Inferior parietal cortex (tissue), 1 donor: Measurements from ENCODE around the gene UPK1B.

Source experiments
- DNase-seq: peaks from one replicate; pipeline ENCODE4 v3.0.0-alpha.2; 2016; ENCODE audit errors: extremely low spot score

UPK1B gene

GRCh38 chr3:119176778-119177177 lies 3.4 kb downstream of the UPK1B start:
- no peak for DNase-seq

DNA sequence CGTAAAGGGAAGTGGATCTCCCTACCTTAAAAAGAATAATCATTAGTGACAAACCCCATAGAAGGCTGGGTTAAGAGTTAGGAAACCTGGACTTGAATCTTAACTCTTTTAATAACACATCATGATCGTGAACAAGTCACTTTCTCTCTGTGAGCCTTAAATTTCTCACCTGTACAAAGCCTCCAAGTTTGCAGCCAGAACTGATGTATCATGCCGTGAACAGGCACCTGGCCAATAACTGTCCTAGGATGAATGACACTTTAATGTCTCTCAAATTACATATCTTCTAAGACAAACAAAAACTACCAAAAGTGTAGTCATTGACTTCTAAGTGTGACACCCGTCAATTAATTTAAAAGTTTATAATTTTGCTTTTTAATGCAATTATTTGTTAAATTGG lies 3.9 kb downstream of the UPK1B start:
- no peak for DNase-seq

DNA sequence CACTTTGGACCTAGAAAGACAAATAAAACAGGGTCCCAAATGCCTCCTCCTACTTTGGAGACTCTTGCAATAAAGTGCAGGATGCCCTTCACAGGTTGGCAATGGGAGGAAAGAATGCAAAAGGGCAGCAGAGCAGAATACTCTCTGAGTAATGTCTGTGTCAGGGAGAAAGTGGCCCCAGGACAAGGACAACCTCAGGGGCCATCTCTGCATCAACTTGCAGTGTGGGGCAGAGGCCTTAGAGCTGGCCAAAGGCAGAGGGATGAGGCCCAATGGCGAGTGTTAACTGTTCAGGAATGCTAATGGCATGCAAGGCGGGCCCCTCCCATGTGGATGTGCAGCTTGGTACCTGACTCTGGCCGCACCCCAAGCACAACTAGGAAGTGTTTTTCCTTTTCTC lies 8.4 kb downstream of the UPK1B start:
- no peak for DNase-seq

DNA sequence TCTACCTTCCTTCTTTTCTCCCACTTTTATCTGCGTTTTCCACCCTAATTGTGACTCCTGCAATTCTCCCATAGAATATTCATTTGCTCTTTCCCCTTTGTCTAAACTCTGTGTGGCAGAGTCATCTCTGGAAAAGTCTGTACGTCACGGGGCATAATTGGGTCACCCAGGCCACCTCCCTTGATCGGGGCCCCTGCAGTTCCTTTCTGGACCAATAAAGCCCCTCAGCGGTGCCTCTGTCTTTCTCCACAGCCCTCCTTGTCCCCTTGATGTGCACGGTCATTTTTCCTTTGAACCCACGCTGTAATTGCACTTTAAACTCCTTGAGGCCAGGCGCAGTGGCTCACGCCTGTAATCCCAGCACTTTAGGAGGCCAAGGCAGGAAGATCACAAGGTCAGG lies 10.7 kb downstream of the UPK1B start:
- no peak for DNase-seq

DNA sequence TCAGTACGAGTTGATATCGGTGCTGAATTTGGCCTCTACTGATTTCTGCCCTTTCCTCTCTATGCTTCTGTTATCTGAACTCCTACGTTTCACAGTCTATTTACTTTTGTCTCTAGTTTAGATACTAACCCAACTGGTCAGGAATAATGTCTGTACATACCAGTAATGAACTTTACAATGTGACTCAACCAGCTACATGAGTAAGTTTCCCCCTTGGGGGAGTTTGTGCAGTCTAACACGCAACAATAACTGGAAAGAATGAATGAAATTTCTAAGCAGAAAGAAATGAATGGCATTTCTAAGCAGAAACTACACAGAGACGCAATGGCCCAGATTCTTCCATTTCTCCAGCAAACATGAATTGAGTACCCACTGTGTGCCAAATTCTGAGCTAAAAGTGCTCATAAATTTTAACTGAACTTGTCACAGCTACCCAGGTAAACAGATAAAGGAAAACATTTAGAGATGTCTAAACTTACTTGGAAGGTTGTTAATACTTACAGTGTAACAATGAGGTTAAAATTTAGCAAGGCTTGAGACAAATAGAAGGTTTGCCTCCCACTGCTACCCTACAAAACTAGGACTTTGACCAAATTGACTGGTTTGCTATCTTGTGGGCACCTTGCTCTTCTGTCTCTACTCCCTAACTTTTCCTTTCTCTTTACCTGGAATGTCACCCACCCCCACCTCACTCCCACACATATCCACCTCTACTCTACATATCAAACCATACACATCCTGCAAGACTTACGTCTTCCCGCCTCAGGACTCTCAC lies 11.6 kb downstream of the UPK1B start:
- no peak for DNase-seq

DNA sequence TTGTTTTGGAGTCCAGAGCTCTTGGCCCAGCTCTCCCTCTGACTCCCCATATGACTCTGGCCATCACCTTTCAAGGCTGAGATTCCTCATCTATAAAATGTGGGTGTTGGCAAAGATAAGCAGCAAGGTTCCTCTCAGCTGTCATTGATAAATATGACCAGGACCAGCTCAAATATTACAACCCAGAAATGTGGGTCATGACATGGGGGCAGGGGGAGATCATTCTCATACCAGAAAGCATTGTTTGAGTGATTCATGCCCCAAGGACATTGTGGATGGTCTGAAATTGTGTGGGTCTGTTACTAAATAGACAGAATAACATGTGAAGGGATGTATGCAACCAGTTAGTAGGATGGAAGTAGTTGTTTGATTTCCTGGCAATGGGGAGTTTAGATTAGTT lies 13.9 kb downstream of the UPK1B start:
- no peak for DNase-seq

GRCh38 chr3:119191800-119192199 lies 18.4 kb downstream of the UPK1B start:
- DNase-seq, result no peak

DNA sequence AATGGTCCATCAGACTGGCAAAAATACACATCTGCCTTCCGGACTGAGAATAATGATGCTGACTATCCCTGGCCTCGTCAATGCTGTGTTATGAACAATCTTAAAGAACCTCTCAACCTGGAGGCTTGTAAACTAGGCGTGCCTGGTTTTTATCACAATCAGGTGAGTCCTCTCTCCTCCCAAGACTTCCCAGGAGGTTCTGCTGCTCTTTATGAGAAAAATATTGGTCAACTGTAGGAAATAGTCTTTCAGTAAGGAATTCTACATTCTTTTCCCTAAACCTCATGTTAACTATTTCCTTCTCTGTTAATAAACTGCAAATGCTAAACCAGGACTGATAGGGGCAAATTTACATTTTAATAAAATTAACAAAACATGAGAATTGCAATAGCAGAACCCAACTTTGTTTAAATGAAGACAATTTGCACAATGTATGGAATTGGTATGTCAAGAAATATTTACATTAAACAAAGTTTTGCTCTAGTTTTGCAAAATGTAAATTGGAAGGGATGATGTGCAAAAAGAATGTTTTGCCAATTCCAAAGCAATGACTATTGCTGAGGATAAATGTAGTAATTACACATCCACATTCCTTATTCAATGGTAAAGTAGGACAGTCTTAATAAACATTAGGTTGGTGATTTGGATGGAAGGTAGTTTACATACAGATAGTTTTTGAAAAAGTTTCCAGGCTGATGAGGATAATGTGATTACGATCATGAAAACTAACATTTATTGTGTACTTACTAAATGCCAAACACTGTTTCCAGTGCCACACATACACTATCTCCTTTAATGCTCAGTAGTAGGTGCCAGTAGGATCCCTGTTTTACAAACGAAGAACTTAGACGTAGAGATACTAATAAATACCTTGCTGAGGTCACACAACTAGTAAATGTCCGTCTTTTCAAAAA lies 21.1 kb downstream of the UPK1B start:
- no peak for DNase-seq

- no peak for DNase-seq
These were observed 21.7 kb downstream of the UPK1B start for GRCh38 chr3:119195151-119195476.

- no peak for DNase-seq
These were observed 22.5 kb downstream of the UPK1B start for GRCh38 chr3:119195911-119196310.

DNA sequence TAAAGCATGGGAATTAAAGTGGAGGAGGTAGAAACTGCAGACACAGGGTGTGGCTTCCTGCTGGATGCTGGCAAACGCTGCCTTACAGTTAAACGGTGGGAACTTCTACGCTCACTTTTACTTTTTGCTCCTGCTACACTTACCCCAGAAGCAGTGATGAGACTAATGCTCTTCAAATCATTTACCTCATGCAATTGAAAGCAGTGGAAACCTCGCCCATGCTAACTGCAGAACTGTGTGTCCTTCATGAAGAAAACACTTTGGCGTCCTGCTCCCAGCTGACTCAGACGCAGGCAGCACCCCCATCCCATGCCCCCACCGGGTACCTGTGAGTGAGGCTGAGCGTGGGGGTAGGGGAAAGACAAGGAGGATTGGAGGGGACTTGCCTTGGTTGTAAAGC lies 31.8 kb downstream of the UPK1B start:
- DNase-seq, result no peak

GRCh38 chr3:119205685-119206084 lies 32.3 kb downstream of the UPK1B start:
- DNase-seq, result no peak

DNA sequence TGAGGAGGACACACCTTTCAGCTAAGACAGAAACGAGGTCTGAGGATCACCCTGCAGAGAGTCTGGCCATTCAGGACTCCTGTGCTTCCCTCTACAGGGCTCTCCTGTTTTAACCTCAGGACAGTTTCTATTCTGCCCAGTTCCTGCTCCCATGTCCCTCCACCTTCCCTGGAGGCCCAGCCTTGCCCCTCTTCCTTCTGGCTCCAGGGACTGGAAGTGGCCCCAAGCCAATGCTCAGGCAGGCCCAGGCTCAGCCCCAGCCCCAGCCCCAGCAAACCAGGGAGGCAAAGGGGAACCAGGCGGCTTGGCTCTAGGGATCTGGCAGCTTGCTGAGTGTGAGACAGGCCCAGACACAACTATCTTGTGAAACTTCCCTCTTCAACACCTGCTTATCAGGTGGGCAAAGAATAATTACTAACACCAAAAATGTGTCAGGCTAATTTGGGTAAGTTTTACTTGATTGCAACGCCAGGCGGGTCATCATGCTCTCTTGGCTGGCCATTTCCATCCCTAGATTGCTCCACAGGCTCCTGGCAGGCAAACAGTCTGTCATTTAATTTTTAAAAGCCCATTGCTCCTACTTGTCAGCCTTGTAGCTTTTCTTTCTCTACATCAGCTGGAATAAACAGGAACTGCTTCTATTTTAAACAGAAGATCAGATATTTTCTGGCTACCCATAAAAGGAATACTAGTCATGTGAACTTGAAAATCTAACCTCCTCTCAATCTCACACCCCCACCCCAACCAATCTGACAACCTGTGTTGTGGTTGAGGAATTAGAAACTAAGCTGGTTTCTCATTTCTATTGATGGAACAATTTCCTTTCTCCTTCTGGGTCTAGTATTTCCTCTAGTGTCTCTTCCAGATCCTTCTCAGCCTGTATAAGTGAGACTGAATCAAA lies 33.5 kb downstream of the UPK1B start:
- DNase-seq, result no peak

- no peak for DNase-seq
These were observed 34.1 kb downstream of the UPK1B start for GRCh38 chr3:119207512-119207875.

DNA sequence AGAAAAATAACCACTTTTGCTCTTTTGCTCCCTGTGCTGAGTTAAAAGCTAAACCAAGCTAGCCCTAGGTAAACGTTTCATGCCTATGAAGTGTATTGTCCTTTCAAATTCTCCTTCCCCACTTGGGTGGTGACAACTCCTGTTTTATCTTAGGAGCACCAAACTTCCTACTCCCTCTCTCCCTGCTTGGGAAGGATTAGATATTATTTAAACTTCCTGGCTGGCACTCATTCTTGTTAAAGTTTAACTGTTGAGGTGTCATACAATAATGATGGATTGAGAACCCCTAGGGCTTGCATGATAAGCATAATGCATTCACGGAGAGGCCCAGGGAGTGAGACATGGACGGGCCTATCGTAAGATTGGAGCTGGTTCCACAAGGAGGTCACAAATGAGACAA lies 37.8 kb downstream of the UPK1B start:
- DNase-seq, result no peak

GRCh38 chr3:119211803-119212202 lies 38.4 kb downstream of the UPK1B start:
- no peak for DNase-seq

GRCh38 chr3:119219069-119219468 lies 45.7 kb downstream of the UPK1B start:
- no peak for DNase-seq

GRCh38 chr3:119220198-119220597 lies 46.8 kb downstream of the UPK1B start:
- no peak for DNase-seq

DNA sequence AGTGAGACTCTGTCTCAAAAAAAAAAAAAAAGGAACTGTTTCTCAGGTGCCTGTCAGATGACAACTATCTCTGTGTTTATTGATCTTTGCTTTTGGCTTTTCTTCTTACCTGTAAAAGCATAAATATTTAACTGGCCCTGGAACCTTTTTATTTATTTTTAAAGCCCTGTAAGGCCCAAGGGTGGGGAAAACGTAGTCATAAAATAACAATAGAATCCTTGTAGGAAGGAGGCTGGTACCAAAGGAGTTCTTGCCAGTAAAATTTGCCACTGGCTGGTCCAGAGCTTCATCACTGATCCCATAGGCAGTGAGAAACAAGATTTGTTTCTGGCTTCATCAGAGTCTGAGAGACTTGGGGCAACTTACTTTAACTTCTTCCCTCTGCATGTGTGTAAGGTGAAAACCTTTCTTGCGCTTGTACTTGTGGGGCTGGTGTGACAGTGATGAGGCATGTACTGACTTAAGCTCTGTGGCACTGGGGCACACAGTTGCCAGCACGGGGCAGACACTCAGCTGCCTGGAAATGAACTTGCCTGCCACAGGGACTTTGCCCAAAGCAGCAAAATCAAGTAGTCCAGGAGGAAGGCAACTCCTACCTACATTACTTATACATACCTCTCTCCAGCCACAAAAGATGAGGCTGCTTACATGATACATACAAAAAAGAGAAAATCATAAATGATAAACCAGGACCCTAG lies 47.7 kb downstream of the UPK1B start:
- no peak for DNase-seq

- no peak for DNase-seq
These were observed 48.5 kb downstream of the UPK1B start for GRCh38 chr3:119221779-119222320.

- no peak for DNase-seq
These were observed 49.0 kb downstream of the UPK1B start for GRCh38 chr3:119222391-119222790.
